NCI-H748 (cell line): ENCODE data around the gene CD40LG.
A peak's percentile ranks its signal among the peaks of the same experiment; 100 is the strongest.

Experiments
- DNase-seq: peaks from one replicate; lab custom pipeline; 2025; ENCODE audit not compliant: unreplicated experiment; lab: John Stamatoyannopoulos, UW

Gene CD40LG

GRCh38 chrX:136647677-136648360, at the start of gene CD40LG:
Gene CD40LG, plus strand, starts transcription at chrX:136648158. Its CDS starts 91 bp downstream, at chrX:136648249.
- no peak for DNase-seq

- no peak for DNase-seq
These were observed 49.3 kb upstream of the CD40LG start for GRCh38 chrX:136598631-136599030.

GRCh38 chrX:136600059-136600458, 47.9 kb upstream of the CD40LG start:
- no peak for DNase-seq

GRCh38 chrX:136607236-136607635, 40.7 kb upstream of the CD40LG start:
- DNase-seq = no peak

- peak; percentile 18 for DNase-seq
These were observed 39.5 kb upstream of the CD40LG start for GRCh38 chrX:136608295-136608933.

- no peak for DNase-seq
These were observed 30.8 kb upstream of the CD40LG start for GRCh38 chrX:136616987-136617685.

- DNase-seq = no peak
These were observed 28.0 kb upstream of the CD40LG start for GRCh38 chrX:136619899-136620505.

GRCh38 chrX:136620780-136621179, 27.2 kb upstream of the CD40LG start:
- DNase-seq = no peak

GRCh38 chrX:136622568-136622967, 25.4 kb upstream of the CD40LG start:
- no peak for DNase-seq

- no peak for DNase-seq
These were observed 24.6 kb upstream of the CD40LG start for GRCh38 chrX:136623396-136623795.

- no peak for DNase-seq
These were observed 22.7 kb upstream of the CD40LG start for GRCh38 chrX:136625246-136625645.

GRCh38 chrX:136626237-136626636, 21.7 kb upstream of the CD40LG start:
- DNase-seq = no peak

- DNase-seq = no peak
These were observed 21.1 kb upstream of the CD40LG start for GRCh38 chrX:136626891-136627290.

- no peak for DNase-seq
These were observed 20.5 kb upstream of the CD40LG start for GRCh38 chrX:136627409-136627808.

GRCh38 chrX:136629084-136629750, 18.7 kb upstream of the CD40LG start:
- no peak for DNase-seq

GRCh38 chrX:136630881-136631280, 17.1 kb upstream of the CD40LG start:
- no peak for DNase-seq

GRCh38 chrX:136635235-136635634, 12.7 kb upstream of the CD40LG start:
- no peak for DNase-seq

- peak; percentile 37 for DNase-seq
These were observed 11.8 kb upstream of the CD40LG start for GRCh38 chrX:136636121-136636520.

- DNase-seq = no peak
These were observed 8.3 kb upstream of the CD40LG start for GRCh38 chrX:136639506-136640176.

- DNase-seq = no peak
These were observed 4.7 kb upstream of the CD40LG start for GRCh38 chrX:136643243-136643642.
